Cardiac fibroblast (primary cell): ENCODE measurements around the gene E2F3.

Experiments
- DNase-seq, 2 donors: peaks; one replicate each; pipeline versions ENCODE4 v3.0.0 to v3.0.0-alpha.2; 2010; ENCODE audit warnings: low read depth in 2 of 2
- H3K4me3 ChIP-seq, 2 donors: replicated peaks in 1 of 2; 1 replicate in 1 of 2; 2 replicates in 1 of 2; pipeline ENCODE4 v1.5.1; 2011; ENCODE audit warnings: low read depth in 2 of 2, low read length in 2 of 2, mild to moderate bottlenecking in 2 of 2, moderate library complexity in 1 of 2
- TF ChIP-seq, protein P1 (sequence below): IDR thresholded peaks from one replicate; pipeline ENCODE4 v1.5.1; 2011; ENCODE audit warnings: low read depth, mild to moderate bottlenecking, low read length, inconsistent platforms

The E2F3 gene

DNA sequence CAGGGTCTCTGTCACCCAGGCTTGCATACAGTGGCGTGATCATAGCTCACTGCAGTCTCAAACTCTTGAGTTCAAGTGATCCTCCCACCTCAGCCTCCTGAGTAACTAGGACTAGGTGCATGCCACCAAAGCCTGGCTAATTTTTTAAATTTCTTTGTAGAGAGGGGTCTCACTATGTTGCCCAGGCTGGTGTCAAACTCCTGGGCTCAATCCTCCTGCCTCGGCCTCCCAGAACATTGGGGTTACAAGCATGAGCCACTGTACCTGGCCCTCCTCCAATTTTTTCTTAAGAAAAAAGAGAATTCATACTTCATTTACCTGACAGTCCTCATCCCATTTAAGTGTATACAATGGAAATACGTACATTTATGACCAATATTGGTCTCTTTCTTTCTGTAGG, 37.9 kb downstream of the E2F3 start:
- TF ChIP-seq, protein P1, sequence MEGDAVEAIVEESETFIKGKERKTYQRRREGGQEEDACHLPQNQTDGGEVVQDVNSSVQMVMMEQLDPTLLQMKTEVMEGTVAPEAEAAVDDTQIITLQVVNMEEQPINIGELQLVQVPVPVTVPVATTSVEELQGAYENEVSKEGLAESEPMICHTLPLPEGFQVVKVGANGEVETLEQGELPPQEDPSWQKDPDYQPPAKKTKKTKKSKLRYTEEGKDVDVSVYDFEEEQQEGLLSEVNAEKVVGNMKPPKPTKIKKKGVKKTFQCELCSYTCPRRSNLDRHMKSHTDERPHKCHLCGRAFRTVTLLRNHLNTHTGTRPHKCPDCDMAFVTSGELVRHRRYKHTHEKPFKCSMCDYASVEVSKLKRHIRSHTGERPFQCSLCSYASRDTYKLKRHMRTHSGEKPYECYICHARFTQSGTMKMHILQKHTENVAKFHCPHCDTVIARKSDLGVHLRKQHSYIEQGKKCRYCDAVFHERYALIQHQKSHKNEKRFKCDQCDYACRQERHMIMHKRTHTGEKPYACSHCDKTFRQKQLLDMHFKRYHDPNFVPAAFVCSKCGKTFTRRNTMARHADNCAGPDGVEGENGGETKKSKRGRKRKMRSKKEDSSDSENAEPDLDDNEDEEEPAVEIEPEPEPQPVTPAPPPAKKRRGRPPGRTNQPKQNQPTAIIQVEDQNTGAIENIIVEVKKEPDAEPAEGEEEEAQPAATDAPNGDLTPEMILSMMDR = no peak
- no peak for DNase-seq

DNA sequence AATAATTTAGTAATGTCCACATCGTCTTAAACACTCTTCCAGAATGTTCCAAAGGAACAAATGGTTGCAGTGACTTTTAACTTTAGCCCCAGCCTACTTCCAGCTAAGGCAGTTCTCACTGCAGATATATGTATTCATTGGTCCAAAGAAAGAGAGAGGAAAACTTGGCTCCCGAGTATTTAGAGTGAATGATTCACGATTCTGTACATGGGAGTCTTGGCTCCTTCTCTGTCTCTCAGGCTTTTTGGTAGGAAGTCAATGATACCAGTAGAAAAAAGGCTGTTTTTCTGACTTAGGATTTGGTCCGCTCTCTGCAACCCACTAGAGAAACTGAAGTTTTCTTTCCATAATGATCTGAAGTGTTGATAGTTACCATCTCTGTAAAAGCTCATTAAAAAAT, 38.6 kb downstream of the E2F3 start:
- TF ChIP-seq, protein P1 = no peak

More for the DNA sequence above, 37.9 kb downstream of the E2F3 start:
- H3K4me3 ChIP-seq = no peak overlapping the region

DNA sequence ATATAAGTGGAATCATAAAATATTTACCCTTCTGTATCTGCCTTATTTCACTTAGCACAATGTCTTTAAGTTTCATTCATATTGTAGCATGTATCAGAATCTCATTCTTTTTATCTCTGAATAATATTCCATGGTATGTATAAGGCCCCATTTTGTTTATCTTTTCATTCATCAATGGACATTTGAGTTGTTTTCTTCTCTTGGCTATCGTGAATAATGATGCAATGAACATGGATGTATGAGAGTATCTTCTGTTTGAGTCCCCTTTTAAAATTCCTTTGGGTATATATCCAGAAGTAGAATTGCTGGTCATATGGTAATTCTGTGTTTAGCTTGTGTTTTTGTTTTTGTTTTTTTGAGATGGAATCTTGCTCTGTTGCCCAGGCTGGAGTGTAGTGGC, 39.6 kb downstream of the E2F3 start:
- no peak for DNase-seq
- no peak overlapping the region for H3K4me3 ChIP-seq
- TF ChIP-seq, protein P1 = no peak

More for the DNA sequence above, 38.6 kb downstream of the E2F3 start:
- peak; percentile 41 to 43 for DNase-seq
- H3K4me3 ChIP-seq = no peak overlapping the region

DNA sequence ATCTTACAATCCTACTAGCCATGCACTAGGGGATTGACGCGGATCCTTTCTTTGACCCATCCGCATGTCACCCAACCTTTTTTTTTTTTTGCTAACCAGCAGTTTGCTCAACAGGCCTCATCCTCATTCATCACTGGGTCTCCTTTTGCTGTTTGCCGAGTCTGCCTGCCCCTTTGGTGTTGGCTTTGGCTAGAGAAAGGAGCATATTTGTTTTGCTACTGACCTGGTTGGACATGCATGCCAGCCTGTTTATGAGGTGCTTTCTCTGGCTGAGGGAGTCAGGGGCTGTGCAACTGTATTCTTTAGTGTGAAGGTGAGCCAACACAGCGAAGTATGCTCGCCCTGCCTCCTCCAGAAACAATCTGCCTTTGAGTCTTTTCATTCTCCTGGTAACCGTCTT, 40.2 kb downstream of the E2F3 start:
- no peak overlapping the region for H3K4me3 ChIP-seq
- TF ChIP-seq, protein P1 = no peak
- no peak for DNase-seq

DNA sequence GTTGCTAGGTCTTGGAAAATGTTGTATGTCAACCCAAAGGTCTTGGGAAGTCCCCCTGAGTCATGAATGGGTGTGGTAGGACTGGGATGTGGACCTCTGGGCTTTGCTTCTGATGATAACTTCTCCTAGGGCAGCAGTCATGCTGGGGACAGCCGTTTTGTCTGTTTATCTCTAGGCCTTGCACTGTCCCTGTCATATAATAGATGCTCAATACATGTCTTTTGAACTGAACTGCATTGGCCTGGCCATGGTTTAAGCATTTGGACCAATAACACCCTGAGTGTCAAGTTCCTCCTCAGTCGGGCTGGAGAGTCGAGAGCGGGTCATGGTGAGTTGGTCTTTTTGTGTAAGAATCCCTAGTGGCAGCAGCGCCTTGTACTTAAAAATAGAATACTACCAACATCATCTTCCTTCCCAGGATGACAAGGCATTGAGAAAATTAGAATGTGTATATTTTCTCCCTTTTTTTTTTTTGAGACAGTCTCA, 43.1 kb downstream of the E2F3 start:
- H3K4me3 ChIP-seq = no peak overlapping the region
- TF ChIP-seq, protein P1 = no peak
- peak in 1 of 2 donors; percentile 71 for DNase-seq

DNA sequence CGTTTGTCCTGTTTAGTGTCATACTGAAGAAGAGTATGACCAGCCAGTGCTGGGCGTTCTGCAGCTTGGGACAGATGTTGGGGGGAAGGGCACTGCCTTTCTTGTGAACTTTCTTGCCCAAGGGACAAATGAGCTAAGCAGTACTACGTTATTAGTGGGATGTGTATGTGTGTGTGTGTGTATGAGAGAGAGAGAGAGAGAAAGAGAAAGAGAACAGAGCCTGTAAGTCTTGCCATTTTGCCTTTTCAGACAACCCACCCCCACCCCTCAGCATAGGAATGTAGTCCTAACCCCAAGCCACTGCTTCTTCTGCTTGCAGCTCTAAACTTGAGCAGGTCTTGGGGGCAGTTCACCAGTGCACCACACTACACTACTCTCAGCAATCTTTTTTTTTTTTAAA, 45.5 kb downstream of the E2F3 start:
- TF ChIP-seq, protein P1 = no peak
- no peak overlapping the region for H3K4me3 ChIP-seq
- peak; percentile 26 to 41 for DNase-seq

DNA sequence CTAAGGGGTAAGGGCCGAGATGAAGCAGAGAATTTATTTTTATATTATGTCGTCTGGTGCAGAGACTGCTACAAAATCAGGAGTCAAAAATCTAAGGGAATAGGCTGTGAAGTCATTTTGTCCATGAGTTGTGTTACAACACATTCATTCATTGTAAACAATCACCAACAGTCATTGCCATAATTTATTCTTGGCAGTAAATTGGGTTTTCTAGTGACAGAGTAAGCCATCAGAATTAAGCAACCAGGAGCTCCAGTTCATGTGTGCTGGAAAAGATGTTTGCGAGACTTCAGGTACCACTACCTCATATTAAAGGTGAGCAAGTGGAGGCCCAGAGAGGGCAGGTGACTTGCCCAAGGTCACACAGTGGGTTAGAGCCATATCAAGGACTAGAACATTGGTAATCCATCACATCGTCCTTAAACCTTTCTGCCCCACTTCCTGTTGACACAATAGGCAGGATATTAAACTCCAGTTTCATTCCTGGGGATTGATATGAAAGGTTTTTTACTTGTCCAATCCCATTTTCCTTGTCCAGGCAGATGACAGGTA, 46.0 kb downstream of the E2F3 start:
- H3K4me3 ChIP-seq = no peak overlapping the region
- TF ChIP-seq, protein P1 = no peak
- peak; percentile 8 to 36 for DNase-seq
